Testis (tissue), 2 donors: ENCODE data around the gene WDR11.

ENCODE experiments used
- POLR2A ChIP-seq: fragments of 450-650 bp; IDR thresholded peaks from one replicate; pipeline ENCODE4 v1.6.1; 2017; ENCODE audit warnings: antibody characterized with exemption, mild to moderate bottlenecking, moderate library complexity
- TF ChIP-seq, protein P1 (sequence below), 3 experiments: fragments of 450-650 bp in 2 of 3; fragments of 200-600 bp in 1 of 3; sonication (generic) in 1 of 3; IDR thresholded peaks; one replicate each; pipeline ENCODE4 v1.5.1; 2016 to 2019; ENCODE audit warnings: antibody characterized with exemption in 3 of 3, mild to moderate bottlenecking in 2 of 3, moderate library complexity in 1 of 3

DNA sequence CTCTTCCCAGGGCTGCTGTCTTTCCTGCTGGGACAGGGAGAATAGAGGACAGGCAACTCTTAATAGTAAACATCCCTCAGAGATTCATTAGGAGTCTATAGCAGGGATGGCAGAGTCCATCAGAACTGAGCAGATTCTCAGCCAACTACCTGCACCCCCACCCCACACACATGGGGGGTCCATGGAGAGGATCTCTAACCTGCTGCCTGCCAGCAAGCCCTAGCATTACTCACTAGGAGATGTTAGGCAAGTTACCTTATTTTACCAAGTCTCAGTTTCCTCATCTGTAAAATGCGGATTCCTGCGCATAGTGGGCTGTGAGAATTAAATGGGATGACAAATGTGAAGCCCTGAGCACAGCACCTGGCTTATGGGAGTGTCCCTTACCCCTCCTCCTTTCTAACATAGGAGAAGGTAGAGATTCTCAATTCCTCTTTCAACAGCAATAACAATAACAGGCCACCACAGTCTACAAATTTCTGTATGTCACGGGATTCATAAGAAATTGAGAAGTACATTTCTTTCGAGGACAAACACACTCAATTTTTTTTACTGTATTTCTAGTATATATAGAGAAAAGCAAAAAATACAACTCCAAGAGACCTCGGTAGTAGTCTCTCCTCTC lies 23.8 kb upstream of the WDR11 start:
- TF ChIP-seq POLR2A = no peak
- TF ChIP-seq, protein P1, sequence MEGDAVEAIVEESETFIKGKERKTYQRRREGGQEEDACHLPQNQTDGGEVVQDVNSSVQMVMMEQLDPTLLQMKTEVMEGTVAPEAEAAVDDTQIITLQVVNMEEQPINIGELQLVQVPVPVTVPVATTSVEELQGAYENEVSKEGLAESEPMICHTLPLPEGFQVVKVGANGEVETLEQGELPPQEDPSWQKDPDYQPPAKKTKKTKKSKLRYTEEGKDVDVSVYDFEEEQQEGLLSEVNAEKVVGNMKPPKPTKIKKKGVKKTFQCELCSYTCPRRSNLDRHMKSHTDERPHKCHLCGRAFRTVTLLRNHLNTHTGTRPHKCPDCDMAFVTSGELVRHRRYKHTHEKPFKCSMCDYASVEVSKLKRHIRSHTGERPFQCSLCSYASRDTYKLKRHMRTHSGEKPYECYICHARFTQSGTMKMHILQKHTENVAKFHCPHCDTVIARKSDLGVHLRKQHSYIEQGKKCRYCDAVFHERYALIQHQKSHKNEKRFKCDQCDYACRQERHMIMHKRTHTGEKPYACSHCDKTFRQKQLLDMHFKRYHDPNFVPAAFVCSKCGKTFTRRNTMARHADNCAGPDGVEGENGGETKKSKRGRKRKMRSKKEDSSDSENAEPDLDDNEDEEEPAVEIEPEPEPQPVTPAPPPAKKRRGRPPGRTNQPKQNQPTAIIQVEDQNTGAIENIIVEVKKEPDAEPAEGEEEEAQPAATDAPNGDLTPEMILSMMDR (IDR thresholded peaks at IDR 0.05) = no peak
